Activated CD4-positive, alpha-beta T cell treated with anti-CD3 and anti-CD28 coated beads, Interleukin-2, amount 10 ng/mL, durations not matched to agents 24 days and 14 days (primary cell): Measurements from ENCODE around the gene POFUT2. TPM values are rescaled to one million over a fixed set of nuclear protein-coding genes. Genes with fewer than 3 reads are reported as not detected.

Experiments used
- DNase-seq: peaks from one replicate; pipeline ENCODE4 v3.0.0; 2022
- H3K27ac Mint-ChIP-seq: one replicate; pipeline ENCODE4 v1.8.0; 2022; ENCODE audit warnings: mild to moderate bottlenecking, mixed read lengths
- H3K27me3 Mint-ChIP-seq: one replicate; pipeline ENCODE4 v1.8.0; 2022; ENCODE audit warnings: mixed read lengths
- H3K36me3 Mint-ChIP-seq: one replicate; pipeline ENCODE4 v1.8.0; 2022; ENCODE audit warnings: low read depth, mild to moderate bottlenecking, mixed read lengths
- H3K4me1 Mint-ChIP-seq: one replicate; pipeline ENCODE4 v1.8.0; 2021; ENCODE audit warnings: mixed read lengths
- H3K4me3 Mint-ChIP-seq: one replicate; pipeline ENCODE4 v1.8.0; 2022; ENCODE audit warnings: mild to moderate bottlenecking, moderate library complexity, mixed read lengths
- H3K9me3 Mint-ChIP-seq: one replicate; pipeline ENCODE4 v1.8.0; 2021; ENCODE audit warnings: mixed read lengths
- intact Hi-C: fragments of 100-400 bp; cut with micrococcal nuclease; formaldehyde crosslinking; loops from one replicate; pipeline ENCODE4 v1.15.1; 2023
- total RNA-seq: library from RNA; stranded (reverse); gene quantifications from 2 replicates; pipeline ENCODE4 v1.2.3, GENCODE V29; 2022

POFUT2 gene
- total RNA-seq, 1 donor from 2014 or later = 17.9 TPM

DNA sequence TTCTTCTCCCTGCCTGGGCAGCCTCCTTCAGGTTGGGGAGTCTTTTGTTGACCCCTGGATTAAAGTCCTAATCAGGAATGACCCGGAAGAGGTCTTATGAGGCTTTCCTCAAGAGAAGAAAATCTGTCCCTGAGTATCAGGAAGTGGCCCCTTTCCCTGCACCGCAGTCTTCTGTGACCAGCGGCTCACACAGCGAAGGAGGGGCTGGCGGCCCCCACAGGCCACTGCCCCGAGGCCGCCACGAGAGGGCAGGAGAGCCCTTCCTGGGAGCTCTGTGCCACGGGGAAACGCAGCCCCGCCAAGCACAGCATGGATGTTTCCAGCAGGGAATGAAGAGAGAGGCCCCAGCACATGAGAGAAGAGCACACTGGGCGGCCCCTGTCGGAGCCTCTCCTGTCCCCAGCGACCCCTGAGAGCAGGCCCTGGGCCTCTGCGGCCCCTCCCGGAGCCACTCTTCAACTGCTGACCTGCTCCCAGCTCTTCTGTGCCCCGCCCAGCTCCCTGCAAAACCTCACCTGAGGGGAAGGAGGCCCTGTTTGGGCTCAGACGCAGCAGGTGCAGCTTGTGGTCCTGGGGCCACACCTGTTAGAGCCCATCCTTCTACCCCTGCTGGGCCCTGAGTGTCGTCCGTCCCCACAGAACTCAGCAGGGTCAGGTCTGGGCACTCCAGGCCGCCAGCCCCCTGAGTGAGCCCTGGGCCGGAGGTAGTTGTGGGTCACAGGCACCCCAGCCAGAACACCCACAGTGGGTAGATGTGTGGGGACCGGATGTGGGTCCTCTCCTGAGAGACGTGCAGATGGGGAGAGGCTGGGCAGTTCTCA lies 4.9 kb upstream of the POFUT2 start:
- peaks cover 4% of the 10 kb centered on the region for H3K27me3 Mint-ChIP-seq
- no peak overlapping the region for H3K4me3 Mint-ChIP-seq
- peak; percentile 91 for DNase-seq
- H3K9me3 Mint-ChIP-seq = no peaks in the 10 kb centered on the region
- H3K27ac Mint-ChIP-seq = peak overlapping the region; percentile 34
- peaks cover 9% of the 10 kb centered on the region for H3K4me1 Mint-ChIP-seq
- H3K36me3 Mint-ChIP-seq = peaks cover 2% of the 10 kb centered on the region
- intact Hi-C loops = loop anchor here (1.0 to 2.0 kb wide), 3 partner anchors 147 to 528 kb away; no protein-coding TSS in a partner anchor

DNA sequence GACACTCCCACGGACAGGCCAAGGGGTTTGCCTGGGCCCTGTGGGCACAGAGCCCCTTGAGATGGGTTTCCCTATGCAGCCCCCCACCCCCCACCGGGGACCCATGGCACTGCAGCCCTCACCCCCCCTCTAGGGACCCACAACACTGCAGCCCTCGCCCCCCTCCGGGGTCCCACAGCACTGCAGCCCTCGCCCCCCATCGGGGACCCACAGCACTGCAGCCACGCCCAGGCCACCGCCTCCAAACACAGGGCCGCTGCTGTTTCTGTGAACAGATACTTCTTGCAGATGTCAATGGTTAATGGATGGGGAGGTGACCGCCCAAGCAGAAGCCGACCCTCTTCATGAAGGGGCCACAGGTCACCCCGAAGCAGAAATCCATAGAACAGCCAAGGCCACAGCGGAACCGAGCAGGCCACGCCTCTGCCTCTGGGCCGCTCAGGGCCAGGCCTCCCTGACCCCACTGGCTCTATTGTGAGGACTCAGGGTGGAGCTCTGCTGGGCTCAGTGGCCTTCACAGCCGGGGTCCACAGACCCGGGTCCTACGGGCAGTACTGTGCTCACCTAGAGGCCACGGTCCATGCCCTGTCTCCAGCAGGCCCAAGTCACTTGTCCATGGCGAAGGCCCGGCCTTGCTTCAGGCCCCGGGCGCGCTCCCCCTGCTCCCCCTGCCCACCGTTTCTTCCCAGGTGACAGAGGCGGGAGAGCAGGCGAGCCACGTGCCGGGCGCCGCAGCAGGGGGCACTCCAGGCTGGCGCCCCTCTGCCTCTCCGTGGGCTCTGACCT lies 4.1 kb upstream of the POFUT2 start:
- Mint-ChIP-seq H3K27ac (no peak overlapping the region), H3K4me3 (no peak overlapping the region), H3K4me1 (peaks cover 9% of the 10 kb centered on the region), H3K36me3 (peaks cover 2% of the 10 kb centered on the region), H3K27me3 (peaks cover 4% of the 10 kb centered on the region), H3K9me3 (no peaks in the 10 kb centered on the region)
- no peak for DNase-seq
- intact Hi-C loops = loop anchor here (1.0 to 2.0 kb wide), 3 partner anchors 147 to 529 kb away; no protein-coding TSS in a partner anchor

DNA sequence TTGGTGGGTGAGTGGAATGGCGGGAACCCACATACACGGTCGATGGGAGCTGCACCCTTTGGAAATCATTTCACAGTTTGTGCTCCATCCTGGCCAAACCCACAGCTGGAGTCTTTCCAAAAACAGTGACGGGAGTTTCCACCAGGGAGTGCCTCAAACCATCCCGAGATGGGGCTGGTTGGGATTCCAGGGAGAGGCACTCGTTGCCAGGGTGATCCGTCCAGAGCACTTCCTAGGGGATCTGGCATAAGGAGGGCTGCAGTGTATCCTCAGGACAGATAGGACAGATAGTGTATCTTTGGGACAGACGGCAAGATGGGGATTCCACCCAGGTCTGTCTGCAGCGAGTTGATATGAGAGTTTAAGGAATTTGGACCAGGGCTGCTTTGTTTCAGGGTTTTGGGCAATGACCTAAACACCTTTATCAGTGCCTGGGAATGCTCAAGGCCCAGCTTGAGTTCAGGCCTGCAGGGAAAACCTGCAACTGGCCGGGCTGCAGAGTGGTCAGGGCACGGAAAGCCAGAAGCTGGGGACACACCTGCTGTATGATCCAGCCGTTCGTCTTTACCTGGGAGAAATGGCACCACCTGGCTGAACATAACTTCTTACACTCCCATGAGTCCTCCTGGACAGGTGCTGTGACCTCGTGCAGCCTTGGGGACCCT lies 3.4 kb upstream of the POFUT2 start:
- intact Hi-C loops = no loop called here
- Mint-ChIP-seq H3K4me3 (no peak overlapping the region), H3K9me3 (no peaks in the 10 kb centered on the region), H3K4me1 (peaks cover 11% of the 10 kb centered on the region), H3K27ac (no peak overlapping the region), H3K27me3 (peaks cover 4% of the 10 kb centered on the region), H3K36me3 (peaks cover 2% of the 10 kb centered on the region)
- DNase-seq = no peak

DNA sequence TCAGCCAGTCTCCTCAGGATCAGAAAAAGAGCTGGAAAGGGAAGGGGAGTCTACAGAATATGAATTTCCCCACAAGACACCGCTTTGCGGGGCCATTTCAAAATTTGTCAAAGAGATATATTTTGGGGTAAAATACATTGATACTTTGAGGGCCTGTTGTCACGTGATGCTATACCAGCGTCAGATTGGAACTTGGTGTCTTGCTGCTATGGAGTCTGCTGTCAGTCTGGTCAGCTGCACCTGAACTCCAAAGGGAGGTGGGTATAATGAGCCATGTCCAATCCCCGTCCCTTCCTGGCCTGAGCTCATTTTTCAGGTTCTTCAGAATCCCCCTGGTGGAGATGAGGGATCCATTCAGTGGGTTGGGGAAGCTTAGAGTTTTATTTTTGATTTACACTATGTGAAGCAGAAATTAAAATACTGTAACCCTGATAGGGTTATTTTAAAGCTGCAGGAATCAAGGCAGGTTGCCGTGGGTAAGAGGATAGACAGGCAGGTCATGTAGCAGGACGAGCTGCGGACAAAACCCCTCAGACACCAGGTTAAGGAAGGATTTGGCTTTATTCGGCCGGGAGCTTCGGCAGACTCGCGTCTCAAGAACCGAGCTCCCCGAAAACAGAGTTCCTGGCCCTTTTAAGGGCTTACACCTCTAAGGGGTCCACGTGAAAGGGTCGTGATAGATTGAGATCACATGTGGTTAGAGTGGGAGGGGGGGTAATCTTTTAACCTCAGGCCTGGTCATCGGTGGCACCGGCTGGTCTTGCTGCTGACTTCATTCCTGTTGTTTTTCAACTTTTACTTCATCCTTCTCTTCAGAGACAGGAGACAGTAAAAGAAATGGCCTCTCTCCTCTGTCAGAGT lies 2.2 kb upstream of the POFUT2 start:
- peaks cover 16% of the 10 kb centered on the region for H3K4me1 Mint-ChIP-seq
- H3K36me3 Mint-ChIP-seq = peaks cover 10% of the 10 kb centered on the region
- no peak for DNase-seq
- intact Hi-C loops = loop anchor here (5.0 to 10.0 kb wide), 2 partner anchors 205 to 352 kb away; partner anchors contain the start of gene PCBP3
- H3K4me3 Mint-ChIP-seq = no peak overlapping the region
- no peak overlapping the region for H3K27ac Mint-ChIP-seq
- no peaks in the 10 kb centered on the region for H3K9me3 Mint-ChIP-seq
- H3K27me3 Mint-ChIP-seq = peaks cover 4% of the 10 kb centered on the region

DNA sequence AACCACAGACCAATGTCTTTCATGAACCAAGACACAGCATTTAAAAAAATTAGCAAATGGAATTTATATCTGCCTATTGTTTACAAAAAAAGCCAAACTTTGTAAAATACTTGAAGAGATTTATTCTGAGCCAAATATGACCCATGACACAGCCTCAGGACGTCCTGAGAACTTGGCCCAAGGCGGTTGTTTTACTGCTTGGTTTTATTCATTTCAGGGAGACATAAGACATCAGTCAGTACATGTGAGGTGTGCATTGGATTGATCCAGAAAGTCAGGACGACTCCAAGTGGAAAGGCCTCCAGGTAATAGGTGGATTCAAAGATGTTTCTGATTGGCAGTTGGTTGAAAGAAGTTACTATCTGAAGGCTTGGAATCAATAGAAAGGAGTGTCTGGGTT lies 1.4 kb upstream of the POFUT2 start:
- intact Hi-C loops = loop anchor here (5.0 to 10.0 kb wide), 2 partner anchors 204 to 353 kb away; partner anchors contain the start of gene PCBP3
- Mint-ChIP-seq H3K36me3 (peaks cover 12% of the 10 kb centered on the region), H3K4me3 (peak overlapping the region; percentile 49), H3K9me3 (no peaks in the 10 kb centered on the region), H3K4me1 (peaks cover 16% of the 10 kb centered on the region), H3K27ac (peak overlapping the region; percentile 17), H3K27me3 (peaks cover 4% of the 10 kb centered on the region)
- no peak for DNase-seq

DNA sequence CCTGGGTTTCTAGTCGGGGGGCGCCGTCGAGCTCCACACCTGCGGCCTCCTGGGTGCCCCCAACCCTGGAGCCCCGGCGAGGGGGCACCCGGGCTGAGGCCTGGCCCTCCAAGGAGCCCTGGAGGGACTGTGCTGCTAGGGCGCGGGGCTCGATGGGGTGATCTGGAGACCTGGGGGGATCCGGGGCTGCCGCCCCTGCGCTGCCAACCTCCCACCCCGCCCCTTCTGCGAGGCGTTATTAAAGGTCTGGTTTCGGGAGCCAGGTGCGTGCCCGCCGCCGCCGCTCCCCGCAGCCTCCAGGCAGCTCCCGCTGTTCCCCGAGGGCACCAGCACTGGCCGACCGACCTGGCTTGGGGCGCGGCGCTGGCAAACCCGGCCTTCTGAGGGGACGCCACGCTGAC lies 746 bp upstream of the POFUT2 start:
- Mint-ChIP-seq H3K4me3 (no peak overlapping the region), H3K36me3 (peaks cover 15% of the 10 kb centered on the region), H3K27me3 (peaks cover 4% of the 10 kb centered on the region), H3K9me3 (no peaks in the 10 kb centered on the region), H3K4me1 (peaks cover 16% of the 10 kb centered on the region), H3K27ac (no peak overlapping the region)
- intact Hi-C loops = loop anchor here (5.0 to 10.0 kb wide), 2 partner anchors 204 to 354 kb away; partner anchors contain the start of gene PCBP3
- no peak for DNase-seq

DNA sequence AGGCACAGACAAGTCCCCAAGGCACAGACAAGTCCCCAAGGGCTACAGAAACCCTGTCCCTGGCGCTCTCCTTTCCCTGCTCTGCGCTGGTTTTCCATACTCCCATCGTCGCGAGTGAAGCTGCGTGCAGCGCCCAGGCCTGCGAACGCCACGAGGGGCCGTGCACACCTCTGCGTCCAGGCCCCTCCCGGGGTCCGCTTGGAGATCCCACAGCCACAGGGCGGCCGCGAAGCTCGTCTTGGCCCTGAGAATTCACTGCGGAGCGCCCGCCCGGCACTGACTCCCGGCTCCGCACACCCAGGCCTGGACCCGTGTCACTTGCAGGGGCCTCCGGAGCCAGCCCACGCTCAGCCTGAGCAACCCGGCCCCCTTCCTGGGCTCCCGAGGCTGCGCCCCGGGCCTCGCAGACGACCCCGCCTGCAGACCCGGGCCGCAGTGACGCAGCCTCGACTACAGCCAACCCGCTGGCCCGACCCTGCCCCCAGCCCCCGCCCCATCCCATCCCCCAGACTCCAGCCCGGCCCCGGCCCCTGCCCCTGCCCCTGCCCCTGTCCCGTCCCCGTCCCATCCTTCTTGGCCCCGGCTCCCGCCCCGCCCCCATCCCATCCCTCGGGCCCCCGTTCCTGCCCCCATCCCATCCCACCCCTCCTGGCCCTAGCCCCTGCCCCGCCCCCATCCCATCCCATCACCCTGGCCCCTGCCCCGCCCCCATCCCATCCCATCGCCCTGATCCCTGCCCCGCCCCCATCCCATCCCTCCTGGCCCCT lies 841 bp downstream of the POFUT2 start:
- Mint-ChIP-seq H3K27me3 (peaks cover 4% of the 10 kb centered on the region), H3K36me3 (peaks cover 17% of the 10 kb centered on the region), H3K4me1 (peaks cover 10% of the 10 kb centered on the region), H3K4me3 (peak overlapping the region; percentile 48), H3K9me3 (no peaks in the 10 kb centered on the region), H3K27ac (no peak overlapping the region)
- intact Hi-C loops = loop anchor here (5.0 to 10.0 kb wide), 2 partner anchors 202 to 355 kb away; partner anchors contain the start of gene PCBP3
- no peak for DNase-seq

DNA sequence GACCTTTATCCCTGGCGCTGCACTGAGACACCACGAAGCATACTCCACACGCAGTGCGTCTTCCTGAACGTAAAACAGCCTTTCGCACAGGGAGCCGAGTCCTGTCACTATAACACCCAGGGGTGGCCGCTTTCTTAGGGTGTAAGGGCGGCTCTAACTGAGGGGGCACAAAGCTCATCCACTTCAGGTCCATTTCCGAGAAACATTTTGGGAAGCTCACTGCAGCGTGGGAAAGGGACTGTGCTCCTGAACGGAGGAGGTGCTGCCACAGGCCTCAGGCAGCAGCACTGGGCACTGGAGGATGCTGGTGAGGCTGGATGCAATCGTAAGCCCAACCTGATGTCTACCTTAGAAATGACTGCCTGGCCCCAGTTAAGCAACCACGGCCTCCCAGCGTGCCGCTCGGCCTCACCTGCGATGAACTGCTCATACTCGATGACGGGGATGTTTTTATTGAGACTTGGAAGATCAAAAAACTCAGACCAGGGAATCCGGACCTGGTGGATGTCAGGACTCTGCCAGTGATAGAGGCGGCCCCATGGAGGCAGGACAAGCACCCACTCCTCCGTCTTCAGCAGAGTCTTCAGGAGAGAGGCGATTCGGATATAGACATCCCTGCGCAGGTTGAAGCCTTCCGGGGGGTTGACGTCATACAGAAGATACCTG lies 2.3 kb downstream of the POFUT2 start:
- H3K36me3 Mint-ChIP-seq = peaks cover 22% of the 10 kb centered on the region
- H3K4me3 Mint-ChIP-seq = peak overlapping the region; percentile 39
- no peaks in the 10 kb centered on the region for H3K9me3 Mint-ChIP-seq
- peaks cover 4% of the 10 kb centered on the region for H3K27me3 Mint-ChIP-seq
- H3K27ac Mint-ChIP-seq = no peak overlapping the region
- intact Hi-C loops = loop anchor here (5.0 to 10.0 kb wide), 2 partner anchors 201 to 357 kb away; partner anchors contain the start of gene PCBP3
- DNase-seq = no peak
- peaks cover 10% of the 10 kb centered on the region for H3K4me1 Mint-ChIP-seq

DNA sequence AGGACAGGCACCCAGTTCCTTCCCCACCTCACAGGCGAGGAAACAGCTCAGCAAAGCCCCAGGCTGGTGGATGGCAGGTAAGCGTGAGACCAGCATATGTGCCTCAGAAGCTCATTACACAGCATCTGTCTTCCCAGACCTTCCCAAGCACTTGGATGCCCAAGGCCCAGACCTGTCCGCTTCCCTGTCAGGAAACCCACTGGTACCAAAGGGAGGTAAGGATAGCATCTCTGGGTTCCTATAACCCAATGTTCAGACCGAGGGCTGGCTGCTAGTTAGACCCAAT lies 3.3 kb downstream of the POFUT2 start:
- H3K4me3 Mint-ChIP-seq = no peak overlapping the region

DNA sequence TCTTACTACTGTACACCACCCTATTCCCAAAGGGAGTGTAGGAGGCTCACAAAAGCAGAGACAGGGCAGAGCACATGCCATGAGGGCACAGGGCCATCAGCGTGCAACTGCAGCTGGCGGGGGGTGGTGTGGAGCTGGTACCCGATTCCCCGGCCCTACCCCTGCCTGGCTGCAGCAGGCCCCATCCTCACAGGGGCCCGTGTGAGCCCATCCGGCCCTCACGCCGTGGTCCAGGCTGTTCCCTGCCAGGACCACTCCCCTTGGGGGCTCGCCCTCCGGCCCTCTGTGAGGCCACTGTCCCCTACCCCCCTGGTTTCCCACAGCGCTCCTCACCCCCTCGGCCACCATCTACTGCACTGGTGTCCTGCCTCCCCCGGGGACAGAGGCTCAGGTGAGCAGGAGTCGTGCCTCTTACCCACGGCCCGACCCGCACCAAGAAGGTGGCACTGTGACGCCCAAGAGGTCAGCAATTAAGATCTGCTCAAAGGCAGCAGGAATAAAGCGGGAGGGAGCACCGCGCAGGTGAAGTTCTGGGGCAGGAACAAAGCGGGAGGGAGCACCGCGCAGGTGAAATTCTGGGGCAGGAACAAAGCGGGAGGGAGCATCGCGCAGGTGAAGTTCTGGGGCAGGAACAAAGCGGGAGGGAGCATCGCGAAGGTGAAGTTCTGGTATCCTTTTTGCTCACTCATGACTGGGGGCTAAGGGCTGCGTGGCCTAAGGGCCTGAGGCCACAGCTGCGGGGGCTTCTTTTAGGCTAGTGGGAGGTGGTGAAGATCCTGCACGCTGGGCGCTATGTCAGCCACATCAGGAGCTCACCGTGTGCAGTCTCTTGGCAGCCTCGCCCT lies 3.9 kb downstream of the POFUT2 start:
- peaks cover 29% of the 10 kb centered on the region for H3K36me3 Mint-ChIP-seq
- H3K4me3 Mint-ChIP-seq = no peak overlapping the region
- peaks cover 2% of the 10 kb centered on the region for H3K27me3 Mint-ChIP-seq
- DNase-seq = no peak
- H3K27ac Mint-ChIP-seq = no peak overlapping the region
- H3K9me3 Mint-ChIP-seq = no peaks in the 10 kb centered on the region
- intact Hi-C loops = loop anchor here (10.0 kb wide), 1 partner anchor 199 kb away; no protein-coding TSS in a partner anchor
- peaks cover 10% of the 10 kb centered on the region for H3K4me1 Mint-ChIP-seq

More for the DNA sequence above, 3.3 kb downstream of the POFUT2 start:
- H3K27ac Mint-ChIP-seq = no peak overlapping the region
- intact Hi-C loops = loop anchor here (10.0 kb wide), 1 partner anchor 200 kb away; no protein-coding TSS in a partner anchor
- peaks cover 10% of the 10 kb centered on the region for H3K4me1 Mint-ChIP-seq
- no peaks in the 10 kb centered on the region for H3K9me3 Mint-ChIP-seq
- H3K27me3 Mint-ChIP-seq = peaks cover 2% of the 10 kb centered on the region
- DNase-seq = no peak
- H3K36me3 Mint-ChIP-seq = peaks cover 29% of the 10 kb centered on the region

DNA sequence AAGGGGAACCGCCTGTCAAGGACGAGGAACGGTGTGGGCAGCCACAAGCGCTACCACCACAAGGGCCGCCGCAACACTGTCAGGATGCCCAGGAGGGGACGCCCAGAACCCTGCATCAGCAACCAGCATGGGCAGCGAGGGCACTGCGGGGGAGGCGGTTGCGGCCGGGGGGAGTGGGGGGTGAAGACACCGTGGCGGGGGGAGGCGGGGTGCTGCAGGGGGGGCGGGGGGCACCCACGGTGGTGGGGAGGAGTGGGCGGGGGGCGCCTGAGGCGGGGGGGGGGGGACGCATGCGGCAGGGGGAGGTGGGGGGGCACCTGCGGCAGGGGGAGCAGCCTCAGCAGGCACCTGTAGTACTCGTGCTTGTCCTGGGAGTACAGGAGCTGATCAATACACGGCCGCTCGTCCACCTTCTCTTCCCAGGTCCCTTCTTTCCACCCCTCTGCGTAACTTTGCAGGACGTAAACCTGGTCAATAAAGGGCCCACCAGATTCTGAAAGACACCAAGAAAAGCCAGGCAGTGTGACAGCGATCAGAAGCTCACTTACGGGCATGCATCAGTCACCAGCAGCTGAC lies 4.6 kb downstream of the POFUT2 start:
- Mint-ChIP-seq H3K9me3 (no peaks in the 10 kb centered on the region), H3K27me3 (peaks cover 2% of the 10 kb centered on the region), H3K36me3 (peaks cover 29% of the 10 kb centered on the region), H3K4me3 (no peak overlapping the region), H3K4me1 (peaks cover 10% of the 10 kb centered on the region), H3K27ac (no peak overlapping the region)
- intact Hi-C loops = loop anchor here (10.0 kb wide), 1 partner anchor 198 kb away; no protein-coding TSS in a partner anchor
- DNase-seq = no peak
